GM12878 (cell line): ENCODE data around the gene ITPRIPL2. TPM values are rescaled to one million over a fixed set of nuclear protein-coding genes. Genes with fewer than 3 reads are reported as not detected.

ENCODE experiments used
- ATF2 ChIP-seq: IDR thresholded peaks from 2 replicates; pipeline ENCODE4 v1.6.1; 2012; ENCODE audit warnings: low read length, inconsistent platforms
- BACH1 ChIP-seq: fragments of 450-650 bp; IDR thresholded peaks from 2 replicates; pipeline ENCODE4 v1.6.1; 2017; ENCODE audit warnings: mild to moderate bottlenecking, borderline replicate concordance
- BCLAF1 ChIP-seq: fragments of 450-650 bp; IDR thresholded peaks from 2 replicates; pipeline ENCODE4 v1.6.1; 2017; ENCODE audit warnings: antibody characterized with exemption, mild to moderate bottlenecking, moderate library complexity
- BMI1 ChIP-seq: fragments of 450-650 bp; IDR thresholded peaks from 2 replicates; pipeline ENCODE4 v1.6.1; 2016; ENCODE audit warnings: mild to moderate bottlenecking, moderate library complexity, borderline replicate concordance
- CEBPB ChIP-seq, 2 experiments: fragments of 150-350 bp in 1 of 2; IDR thresholded peaks; 2 replicates each; pipeline ENCODE4 v1.6.1; 2012 to 2014; ENCODE audit warnings: low read depth in 2 of 2, low read length in 2 of 2, borderline replicate concordance in 1 of 2, inconsistent platforms in 1 of 2
- CHD2 ChIP-seq: IDR thresholded peaks from 2 replicates; pipeline ENCODE4 v1.6.1; 2011; ENCODE audit warnings: low read depth, low read length, improper control_type of control experiment, borderline replicate concordance
- CREM ChIP-seq: IDR thresholded peaks from 2 replicates; pipeline ENCODE4 v1.6.1; 2014; ENCODE audit warnings: antibody characterized with exemption, low read depth
- E2F8 ChIP-seq: fragments of 450-650 bp; IDR thresholded peaks from 2 replicates; pipeline ENCODE4 v1.6.1; 2018; ENCODE audit warnings: mild to moderate bottlenecking, low read depth, moderate library complexity; ENCODE audit not compliant: partially characterized antibody
- EP300 ChIP-seq, 2 experiments: fragments of 150-350 bp in 1 of 2; IDR thresholded peaks; 2 replicates each; pipeline ENCODE4 v1.6.1; 2011 to 2012; ENCODE audit warnings: low read depth in 2 of 2, low read length in 2 of 2, borderline replicate concordance in 1 of 2, improper control_type of control experiment in 1 of 2, inconsistent platforms in 1 of 2; ENCODE audit not compliant: control insufficient read depth in 1 of 2
- ESRRA ChIP-seq: IDR thresholded peaks from 2 replicates; pipeline ENCODE4 v1.6.1; 2012; ENCODE audit warnings: mild to moderate bottlenecking, low read length, improper control_type of control experiment
- FOS ChIP-seq: IDR thresholded peaks from 3 replicates; pipeline ENCODE4 v1.6.1; 2011; ENCODE audit warnings: borderline replicate concordance; ENCODE audit not compliant: insufficient read length; ENCODE audit errors: extremely low read depth
- FOXM1 ChIP-seq: IDR thresholded peaks from 2 replicates; pipeline ENCODE4 v1.6.1; 2012; ENCODE audit warnings: low read depth, mild to moderate bottlenecking, inconsistent platforms, low read length, moderate library complexity
- IRF5 ChIP-seq: fragments of 450-650 bp; IDR thresholded peaks from 2 replicates; pipeline ENCODE4 v1.6.1; 2017; ENCODE audit warnings: borderline replicate concordance
- KDM1A ChIP-seq: fragments of 200-600 bp; sonication (generic); IDR thresholded peaks from 2 replicates; pipeline ENCODE4 v1.6.1; 2016; ENCODE audit warnings: borderline replicate concordance
- LARP7 ChIP-seq: fragments of 450-650 bp; IDR thresholded peaks from 2 replicates; pipeline ENCODE4 v1.6.1; 2017; ENCODE audit warnings: mild to moderate bottlenecking
- MTA2 ChIP-seq: fragments of 450-650 bp; IDR thresholded peaks from 2 replicates; pipeline ENCODE4 v1.6.1; 2016; ENCODE audit warnings: low read depth, mild to moderate bottlenecking, moderate library complexity
- SMAD5 ChIP-seq: IDR thresholded peaks from 2 replicates; pipeline ENCODE4 v1.6.1; 2016; ENCODE audit warnings: antibody characterized with exemption, low read depth
- SMARCA5 ChIP-seq: fragments of 450-650 bp; IDR thresholded peaks from 2 replicates; pipeline ENCODE4 v1.6.1; 2017; ENCODE audit warnings: mild to moderate bottlenecking
- STAT3 ChIP-seq: IDR thresholded peaks from 2 replicates; pipeline ENCODE4 v1.6.1; 2011; ENCODE audit warnings: low read depth, low read length, improper control_type of control experiment
- SUPT20H ChIP-seq: IDR thresholded peaks from 2 replicates; pipeline ENCODE4 v1.6.1; 2011; ENCODE audit warnings: low read depth, mild to moderate bottlenecking, low read length, moderate library complexity, borderline replicate concordance; ENCODE audit not compliant: control insufficient read depth
- TCF12 ChIP-seq: IDR thresholded peaks from 2 replicates; pipeline ENCODE4 v1.6.1; 2011; ENCODE audit warnings: low read depth, mild to moderate bottlenecking, low read length
- YY1 ChIP-seq: IDR thresholded peaks from 2 replicates; pipeline ENCODE4 v1.6.1; 2011; ENCODE audit warnings: low read depth, mild to moderate bottlenecking, low read length
- ZNF24 ChIP-seq: fragments of 450-650 bp; IDR thresholded peaks from 2 replicates; pipeline ENCODE4 v1.6.1; 2017; ENCODE audit warnings: antibody characterized with exemption, mild to moderate bottlenecking
- ZNF622 ChIP-seq: fragments of 450-650 bp; IDR thresholded peaks from 2 replicates; pipeline ENCODE4 v1.6.1; 2017; ENCODE audit warnings: mild to moderate bottlenecking, inconsistent platforms
- polyA plus RNA-seq, 11 experiments: library from polyadenylated mRNA; depleted of rRNA in 4 of 11; unstranded in 6 of 11; stranded (reverse) in 5 of 11; fragments of >200 nt; fragmentation: Nextera tagmentation in 4 of 11; fragmentation: Illumina TruSeq in 1 of 11; extraction: Ambion mirVana in 4 of 11; extraction: Trizol in 1 of 11; gene quantifications; 1 replicate in 1 of 11; 2 replicates in 10 of 11; pipeline versions ENCODE4 v1.2.1 to v1.2.3, GENCODE V29; 2011 to 2016; ENCODE audit warnings: inconsistent platforms in 2 of 11, missing spikeins in 2 of 11, low read depth in 1 of 11
- total RNA-seq, 4 experiments: library from RNA; depleted of rRNA in 3 of 4; stranded (reverse); fragments of >200 nt in 3 of 4; fragmentation: Illumina TruSeq in 1 of 4; extraction: Trizol in 1 of 4; gene quantifications; 2 replicates each; pipeline versions ENCODE4 v1.2.1 to v1.2.3, GENCODE V29; 2013 to 2021

Gene ITPRIPL2
- total and polyA plus RNA-seq, 10 of the 15 experiments (the other 5 are each of a cell fraction or from before 2014, with no cell fraction given), result 0.48 to 14.3 (median 3.5) TPM

GRCh38 chr16:19127674-19128131 is 13.9 kb downstream of the ITPRIPL2 start (continued):
- TF ChIP-seq E2F8 (no peak), LARP7 (peak; percentile 46; the same call in 1 of the 2 replicates), BCLAF1 (no peak), CREM (0 out of 2 replicates have a peak, but pooled peaks have one; percentile 17), FOXM1 (no peak), SMAD5 (no peak), TCF12 (no peak), IRF5 (no peak), STAT3 (no peak), YY1 (no peak), CEBPB (IDR thresholded peaks at IDR 0.05; ENCODE audit: borderline replicate concordance in 1 of 2, low read depth in 2 of 2, low read length in 2 of 2) (no peak), SMARCA5 (peak; percentile 67; the same call in 1 of the 2 replicates), BMI1 (no peak), SUPT20H (no peak), ATF2 (0 out of 2 replicates have a peak, but pooled peaks have one; percentile 21), ESRRA (no peak), ZNF24 (0 out of 2 replicates have a peak, but pooled peaks have one; percentile 16), ZNF622 (no peak), EP300 (IDR thresholded peaks at IDR 0.05; ENCODE audit: borderline replicate concordance in 1 of 2, control insufficient read depth in 1 of 2, low read depth in 2 of 2, low read length in 2 of 2) (peak in 1 of 2 experiments; percentile 18; a peak in 1 of 4 replicates), CHD2 (no peak), BACH1 (no peak), FOS (no peak), MTA2 (peak; percentile 52), KDM1A (no peak)
